OCI-LY7 (cell line): ENCODE results near the gene GAST.

Experiments
- CTCF ChIP-seq: fragments of 200-600 bp; sonication (generic); conservative IDR thresholded peaks from 2 replicates; pipeline ENCODE4 v1.5.1; 2014; ENCODE audit warnings: mild to moderate bottlenecking, antibody characterized with exemption, low read length, moderate library complexity, mixed read lengths
- EZH2phosphoT487 ChIP-seq: fragments of 200-600 bp; sonication (generic); IDR thresholded peaks from 2 replicates; pipeline ENCODE4 v1.6.1; 2018; ENCODE audit warnings: low read depth, borderline replicate concordance, mild to moderate bottlenecking, mixed run types, antibody characterized with exemption, low read length, moderate library complexity, mixed read lengths

- TF ChIP-seq CTCF (no peak), EZH2phosphoT487 (no peak)
These were observed 48.7 kb downstream of the GAST start for GRCh38 chr17:41760878-41761277.
